Keratinocyte (primary cell): ENCODE measurements around the gene UBL7. TPM values are rescaled to one million over a fixed set of nuclear protein-coding genes. Genes with fewer than 3 reads are reported as not detected.

ENCODE experiments used
- DNase-seq: peaks from one replicate; pipeline ENCODE4 v3.0.0-alpha.2; 2011; ENCODE audit warnings: low read depth, missing footprints, low spot score
- FAIRE-seq: peaks from 2 replicates; lab custom pipeline; 2011; peaks lifted over from hg19 to GRCh38; lab: Jason Lieb, UNC
- H2AFZ ChIP-seq: 2 replicates; pipeline ENCODE4 v1.6.0; 2012; ENCODE audit warnings: low read length, control low read depth, inconsistent platforms; ENCODE audit not compliant: control insufficient read depth
- H3K27ac ChIP-seq: 2 replicates; pipeline ENCODE4 v1.5.1; 2011; ENCODE audit warnings: low read length; ENCODE audit not compliant: control insufficient read depth, insufficient read depth
- H3K27me3 ChIP-seq: 3 replicates; pipeline ENCODE4 v1.6.0; 2011; ENCODE audit warnings: low read length; ENCODE audit not compliant: control insufficient read depth, insufficient read depth; ENCODE audit errors: extremely low read depth
- H3K36me3 ChIP-seq, 2 experiments: 2 replicates in 1 of 2; 3 replicates in 1 of 2; pipeline ENCODE4 v1.5.1; 2011; ENCODE audit warnings: low read length in 2 of 2, mild to moderate bottlenecking in 1 of 2; ENCODE audit not compliant: control insufficient read depth in 2 of 2, insufficient read depth in 2 of 2; ENCODE audit errors: extremely low read depth in 1 of 2
- H3K4me1 ChIP-seq: 3 replicates; pipeline ENCODE4 v1.5.1; 2011; ENCODE audit warnings: low read length; ENCODE audit not compliant: control insufficient read depth, insufficient read depth; ENCODE audit errors: extremely low read depth
- H3K4me2 ChIP-seq: 3 replicates; pipeline ENCODE4 v1.6.0; 2011; ENCODE audit warnings: low read depth, low read length; ENCODE audit not compliant: control insufficient read depth, insufficient read depth; ENCODE audit errors: extremely low read depth
- H3K4me3 ChIP-seq, 3 experiments: fragments of 200-600 bp in 1 of 3; sonication (generic) in 1 of 3; 2 replicates in 2 of 3; 3 replicates in 1 of 3; pipeline ENCODE4 v1.5.1; 2011 to 2016; ENCODE audit warnings: low read length in 3 of 3, mild to moderate bottlenecking in 3 of 3, control low read depth in 2 of 3, inconsistent platforms in 1 of 3, low read depth in 1 of 3, mixed read lengths in 1 of 3, mixed run types in 1 of 3, moderate library complexity in 1 of 3; ENCODE audit not compliant: control insufficient read depth in 2 of 3, insufficient read depth in 2 of 3; ENCODE audit errors: extremely low read depth in 1 of 3
- H3K79me2 ChIP-seq: 2 replicates; pipeline ENCODE4 v1.6.0; 2012; ENCODE audit warnings: low read length; ENCODE audit not compliant: control insufficient read depth, insufficient read depth
- H3K9ac ChIP-seq: 3 replicates; pipeline ENCODE4 v1.6.0; 2011; ENCODE audit warnings: low read length; ENCODE audit not compliant: control insufficient read depth, insufficient read depth; ENCODE audit errors: extremely low read depth
- H3K9me1 ChIP-seq: 3 replicates; pipeline ENCODE4 v1.6.0; 2011; ENCODE audit warnings: low read length; ENCODE audit not compliant: control insufficient read depth, insufficient read depth; ENCODE audit errors: extremely low read depth
- H3K9me3 ChIP-seq: 2 replicates; pipeline ENCODE4 v1.5.1; 2012; ENCODE audit warnings: low read depth, low read length; ENCODE audit not compliant: control insufficient read depth
- H4K20me1 ChIP-seq: 3 replicates; pipeline ENCODE4 v1.6.0; 2011; ENCODE audit warnings: low read length; ENCODE audit not compliant: control insufficient read depth, insufficient read depth; ENCODE audit errors: extremely low read depth
- EZH2 ChIP-seq: IDR thresholded peaks from one replicate; pipeline ENCODE4 v1.6.1; 2012; ENCODE audit warnings: inconsistent platforms, mild to moderate bottlenecking, low read length, moderate library complexity
- dilution Hi-C: fragments of 300-500 bp; cut with MboI; formaldehyde crosslinking; loops from one replicate; pipeline ENCODE4 v1.7.0; 2020; ENCODE audit warnings: low sequenced_read_pairs; ENCODE audit not compliant: extremely low pct_ligation_motif_present
- polyA plus RNA-seq, 5 experiments: library from polyadenylated mRNA; depleted of rRNA in 3 of 5; stranded (reverse) in 3 of 5; stranded (forward) in 1 of 5; unstranded in 1 of 5; fragments of >200 nt; gene quantifications; 1 replicate in 1 of 5; 2 replicates in 3 of 5; 3 replicates in 1 of 5; pipeline versions ENCODE4 v1.2.1 to v1.2.3, GENCODE V29; 2011 to 2012; ENCODE audit warnings: missing spikeins in 2 of 5, low read depth in 1 of 5, low replicate concordance in 1 of 5
- TF ChIP-seq, protein P1 (sequence below), 3 experiments: IDR thresholded peaks in 1 of 3; conservative IDR thresholded peaks in 1 of 3; optimal IDR thresholded peaks in 1 of 3; 2 replicates in 2 of 3; 3 replicates in 1 of 3; pipeline versions ENCODE3 to v1.5.1; 2011; ENCODE audit warnings: low read length in 3 of 3, mild to moderate bottlenecking in 3 of 3, moderate library complexity in 2 of 3, control low read depth in 1 of 3, inconsistent platforms in 1 of 3; ENCODE audit not compliant: insufficient read depth in 2 of 3; ENCODE audit errors: extremely low read depth in 1 of 3

The UBL7 gene
- polyA plus RNA-seq, 1 donor (not counting 4 experiments of a cell fraction or from before 2014, with no cell fraction given) = 45.8 TPM

DNA sequence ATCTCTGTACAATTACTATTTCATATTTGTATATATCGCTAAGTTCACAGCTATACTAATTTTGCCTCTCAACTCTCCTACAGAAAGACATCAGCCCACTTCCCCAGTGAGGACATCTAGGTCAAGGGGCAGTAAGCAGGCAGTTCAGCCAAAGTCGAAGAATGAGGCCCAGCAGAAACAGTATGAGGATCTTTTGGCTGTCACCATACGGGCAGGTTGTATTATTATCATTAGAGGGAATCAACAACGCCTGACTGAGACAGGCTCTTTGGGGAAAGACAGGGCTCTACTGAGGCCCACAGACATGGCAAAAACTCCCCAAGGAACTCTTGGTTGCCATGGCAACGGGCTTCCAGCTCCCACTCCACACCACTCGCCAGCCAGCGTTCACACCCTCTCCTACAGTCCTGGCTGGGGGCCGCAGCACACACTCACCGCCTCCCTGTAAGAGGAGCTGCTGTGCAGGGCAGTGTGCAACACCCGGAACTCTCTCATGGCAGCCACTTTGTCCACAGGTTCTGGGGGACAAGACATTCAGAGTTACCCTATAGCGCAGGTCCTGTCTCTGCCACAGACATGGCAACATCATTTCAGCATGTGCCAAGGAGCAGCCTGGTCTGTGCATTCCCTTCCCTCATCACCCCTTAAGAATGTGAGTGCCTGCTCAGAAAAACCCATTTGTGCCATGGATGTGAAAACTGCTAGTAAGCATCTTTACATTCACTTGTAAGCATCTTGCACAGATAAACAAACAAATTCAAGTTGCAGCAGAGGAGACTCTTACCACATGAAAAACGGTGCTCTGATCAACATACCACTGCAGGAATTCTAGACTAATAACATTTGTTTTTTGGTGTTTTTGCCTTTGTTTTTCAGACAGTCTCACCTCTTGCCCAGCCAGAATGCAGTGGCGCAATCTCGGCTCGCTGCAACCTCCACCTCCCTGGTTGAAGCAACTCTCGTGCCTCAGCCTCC, 8.8 kb downstream of the UBL7 start:
- DNase-seq = no peak
- Histone ChIP-seq H4K20me1 (no peaks in the 10 kb centered on the region), H3K27ac (no peak overlapping the region), H3K9ac (no peak overlapping the region), H3K9me1 (no peaks in the 10 kb centered on the region), H3K9me3 (no peaks in the 10 kb centered on the region), H3K4me3 (no peak overlapping the region), H2AFZ (no peak overlapping the region), H3K4me1 (no peaks in the 10 kb centered on the region), H3K27me3 (no peaks in the 10 kb centered on the region), H3K36me3 (peaks cover 14 to 32% of the 10 kb centered on the region in 2 experiments), H3K4me2 (no peak overlapping the region), H3K79me2 (no peaks in the 10 kb centered on the region)
- no peak for TF ChIP-seq EZH2
- no peak for FAIRE-seq
- dilution Hi-C loops = no loop called here

DNA sequence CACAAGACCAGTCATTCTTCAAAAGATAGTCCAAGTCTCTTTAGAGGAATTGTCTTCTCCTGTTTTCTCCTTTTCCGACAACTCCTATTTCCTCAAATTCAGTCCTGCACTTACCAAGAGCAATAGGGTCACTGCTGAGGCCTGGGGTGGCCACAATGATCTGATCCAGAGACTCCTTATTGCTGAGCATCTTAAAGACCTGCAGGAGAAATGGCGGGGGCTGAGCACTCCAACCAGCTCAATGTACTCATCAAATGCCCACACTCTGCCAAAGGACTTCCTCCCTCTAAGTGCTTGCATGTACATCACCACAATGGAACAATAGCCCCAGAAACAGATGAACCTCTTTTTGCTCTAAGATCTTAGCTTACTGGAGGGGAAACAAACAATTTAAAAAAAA, 9.6 kb downstream of the UBL7 start:
- Histone ChIP-seq H3K36me3 (peaks cover 12 to 34% of the 10 kb centered on the region in 2 experiments), H3K4me2 (no peak overlapping the region), H3K9me3 (no peaks in the 10 kb centered on the region), H3K9me1 (no peaks in the 10 kb centered on the region), H3K27ac (no peak overlapping the region), H4K20me1 (no peaks in the 10 kb centered on the region), H3K9ac (no peak overlapping the region), H3K4me3 (no peak overlapping the region), H2AFZ (no peak overlapping the region), H3K4me1 (no peaks in the 10 kb centered on the region), H3K79me2 (no peaks in the 10 kb centered on the region), H3K27me3 (no peaks in the 10 kb centered on the region)
- no peak for TF ChIP-seq EZH2
- TF ChIP-seq, protein P1, sequence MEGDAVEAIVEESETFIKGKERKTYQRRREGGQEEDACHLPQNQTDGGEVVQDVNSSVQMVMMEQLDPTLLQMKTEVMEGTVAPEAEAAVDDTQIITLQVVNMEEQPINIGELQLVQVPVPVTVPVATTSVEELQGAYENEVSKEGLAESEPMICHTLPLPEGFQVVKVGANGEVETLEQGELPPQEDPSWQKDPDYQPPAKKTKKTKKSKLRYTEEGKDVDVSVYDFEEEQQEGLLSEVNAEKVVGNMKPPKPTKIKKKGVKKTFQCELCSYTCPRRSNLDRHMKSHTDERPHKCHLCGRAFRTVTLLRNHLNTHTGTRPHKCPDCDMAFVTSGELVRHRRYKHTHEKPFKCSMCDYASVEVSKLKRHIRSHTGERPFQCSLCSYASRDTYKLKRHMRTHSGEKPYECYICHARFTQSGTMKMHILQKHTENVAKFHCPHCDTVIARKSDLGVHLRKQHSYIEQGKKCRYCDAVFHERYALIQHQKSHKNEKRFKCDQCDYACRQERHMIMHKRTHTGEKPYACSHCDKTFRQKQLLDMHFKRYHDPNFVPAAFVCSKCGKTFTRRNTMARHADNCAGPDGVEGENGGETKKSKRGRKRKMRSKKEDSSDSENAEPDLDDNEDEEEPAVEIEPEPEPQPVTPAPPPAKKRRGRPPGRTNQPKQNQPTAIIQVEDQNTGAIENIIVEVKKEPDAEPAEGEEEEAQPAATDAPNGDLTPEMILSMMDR (optimal IDR thresholded peaks at IDR 0.05 in 1 of 3, IDR thresholded peaks at IDR 0.05 in 1 of 3, conservative IDR thresholded peaks at IDR 0.05 in 1 of 3; ENCODE audit: extremely low read depth in 1 of 3, insufficient read depth in 2 of 3, low read length in 3 of 3) = no peak
- DNase-seq (no peak), FAIRE-seq (no peak)
- dilution Hi-C loops = no loop called here
